Stomach smooth muscle (tissue), 2 donors: ENCODE results near the gene IL33.

Experiments
- H3K27ac ChIP-seq: one replicate; pipeline ENCODE4 v1.7.0; 2013; ENCODE audit warnings: mild to moderate bottlenecking, low read length, inconsistent platforms
- H3K27me3 ChIP-seq, 2 donors: one replicate each; pipeline ENCODE4 v1.7.0; 2013; ENCODE audit warnings: low read length in 2 of 2; ENCODE audit not compliant: insufficient read depth in 2 of 2, control insufficient read depth in 1 of 2
- H3K36me3 ChIP-seq, 2 donors: one replicate each; pipeline ENCODE4 v1.7.0; 2013; ENCODE audit warnings: low read length in 2 of 2; ENCODE audit not compliant: control insufficient read depth in 2 of 2, insufficient read depth in 2 of 2
- H3K4me1 ChIP-seq: one replicate; pipeline ENCODE4 v1.7.0; 2013; ENCODE audit warnings: low read length; ENCODE audit not compliant: control insufficient read depth, insufficient read depth
- H3K4me3 ChIP-seq, 2 donors: one replicate each; pipeline ENCODE4 v1.7.0; 2013; ENCODE audit warnings: low read length in 2 of 2
- H3K9ac ChIP-seq, 2 donors: one replicate each; pipeline ENCODE4 v1.7.0; 2013; ENCODE audit warnings: low read length in 2 of 2, mild to moderate bottlenecking in 1 of 2
- H3K9me3 ChIP-seq, 2 donors: one replicate each; pipeline ENCODE4 v1.7.0; 2013; ENCODE audit warnings: low read length in 2 of 2; ENCODE audit not compliant: control insufficient read depth in 2 of 2
- donor health status: healthy.
- donor health status: Pancreatic carcinoma.

Gene IL33

GRCh38 chr9:6232336-6232945, 16.8 kb downstream of the IL33 start:
- no peak overlapping the region for H3K9ac ChIP-seq
- no peaks in the 10 kb centered on the region for H3K4me1 ChIP-seq
- no peak overlapping the region for H3K27ac ChIP-seq
- H3K27me3 ChIP-seq: no peaks in the 10 kb centered on the region
- no peaks in the 10 kb centered on the region for H3K36me3 ChIP-seq
- no peaks in the 10 kb centered on the region for H3K9me3 ChIP-seq
- H3K4me3 ChIP-seq: no peak overlapping the region

- H3K9me3 ChIP-seq: no peaks in the 10 kb centered on the region
- H3K9ac ChIP-seq: no peak overlapping the region
- no peak overlapping the region for H3K27ac ChIP-seq
- no peak overlapping the region for H3K4me3 ChIP-seq
- H3K4me1 ChIP-seq: no peaks in the 10 kb centered on the region
- H3K27me3 ChIP-seq: no peaks in the 10 kb centered on the region
- no peaks in the 10 kb centered on the region for H3K36me3 ChIP-seq
These were observed 18.4 kb downstream of the IL33 start for GRCh38 chr9:6234014-6234413.

DNA sequence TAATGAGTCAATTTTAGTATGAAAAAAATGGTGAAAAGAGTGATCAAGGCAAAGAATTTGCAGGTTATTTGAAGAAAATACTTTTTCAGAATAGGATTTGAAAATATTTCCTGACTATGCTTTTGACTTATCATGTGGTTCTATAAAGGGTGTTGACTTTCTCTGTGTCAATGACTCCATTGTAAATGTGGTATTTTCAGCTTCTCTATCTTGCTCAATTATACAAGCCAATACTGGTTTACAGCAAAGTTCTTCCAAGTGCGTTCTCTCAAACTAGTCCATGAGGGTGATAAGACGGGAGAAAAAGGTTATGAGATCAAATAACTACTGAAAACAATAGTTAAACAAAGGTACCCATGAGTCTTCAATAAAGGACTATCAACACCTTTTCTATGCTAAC, 21.7 kb downstream of the IL33 start:
- H3K36me3 ChIP-seq: peaks cover 0 to 3% of the 10 kb centered on the region in 2 donors

GRCh38 chr9:6239048-6239461, 23.4 kb downstream of the IL33 start:
- H3K27me3 ChIP-seq: no peaks in the 10 kb centered on the region
- no peaks in the 10 kb centered on the region for H3K4me1 ChIP-seq
- no peak overlapping the region for H3K9ac ChIP-seq
- peaks cover 0 to 8% of the 10 kb centered on the region in 2 donors for H3K36me3 ChIP-seq
- no peak overlapping the region for H3K27ac ChIP-seq
- no peak overlapping the region for H3K4me3 ChIP-seq
- H3K9me3 ChIP-seq: no peaks in the 10 kb centered on the region

More for the DNA sequence above, 21.7 kb downstream of the IL33 start:
- no peaks in the 10 kb centered on the region for H3K9me3 ChIP-seq
- no peak overlapping the region for H3K27ac ChIP-seq
- H3K4me3 ChIP-seq: no peak overlapping the region
- H3K9ac ChIP-seq: no peak overlapping the region
- H3K27me3 ChIP-seq: no peaks in the 10 kb centered on the region
- no peaks in the 10 kb centered on the region for H3K4me1 ChIP-seq

DNA sequence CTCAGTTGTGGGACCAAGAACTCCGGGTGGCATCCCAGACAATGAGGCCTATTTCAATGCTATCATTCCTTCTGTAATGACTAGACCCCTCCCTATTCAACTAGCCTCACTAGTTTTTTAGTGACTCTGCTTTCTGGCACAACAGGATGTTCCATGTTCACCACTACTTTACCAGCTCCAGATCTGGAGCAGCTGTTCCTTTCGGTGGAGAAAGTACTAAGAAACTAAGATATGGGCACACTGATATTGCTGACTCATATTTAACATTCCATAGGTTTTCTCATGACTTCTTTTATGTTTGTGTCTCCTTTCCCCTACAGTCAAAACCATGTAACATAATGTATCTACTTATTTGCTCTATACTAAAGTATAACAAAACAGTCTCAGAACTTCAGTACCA, 24.1 kb downstream of the IL33 start:
- Histone ChIP-seq H3K27me3 (no peaks in the 10 kb centered on the region), H3K27ac (no peak overlapping the region), H3K9ac (no peak overlapping the region), H3K4me3 (no peak overlapping the region), H3K4me1 (no peaks in the 10 kb centered on the region), H3K9me3 (no peaks in the 10 kb centered on the region), H3K36me3 (peaks cover 0 to 8% of the 10 kb centered on the region in 2 donors)

GRCh38 chr9:6243746-6244145, 28.1 kb downstream of the IL33 start:
- H3K4me3 ChIP-seq: no peak overlapping the region
- H3K4me1 ChIP-seq: no peaks in the 10 kb centered on the region

DNA sequence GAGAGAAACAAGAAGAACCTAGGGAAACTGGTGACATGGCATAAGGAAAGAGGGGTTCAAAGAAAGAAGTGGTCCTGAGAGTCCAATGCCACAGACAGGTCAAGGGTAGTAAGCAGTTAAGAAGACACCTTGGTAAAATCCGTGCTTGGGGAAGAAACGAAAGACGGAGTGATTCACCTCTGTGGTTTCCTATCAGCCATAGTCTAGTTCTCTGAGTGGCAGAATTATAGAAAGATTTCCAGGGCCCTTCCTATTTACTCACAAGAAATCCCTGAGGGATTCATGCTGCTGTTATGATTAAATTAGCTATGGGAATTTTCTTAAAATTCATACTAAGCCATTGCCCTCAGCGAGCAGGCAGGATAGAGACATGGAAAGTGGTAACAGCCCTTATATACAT, 31.7 kb downstream of the IL33 start:
- no peak overlapping the region for H3K9ac ChIP-seq
- H3K9me3 ChIP-seq: no peaks in the 10 kb centered on the region
- H3K4me3 ChIP-seq: no peak overlapping the region
- H3K36me3 ChIP-seq: peaks cover 4 to 11% of the 10 kb centered on the region in 2 donors
- no peaks in the 10 kb centered on the region for H3K4me1 ChIP-seq
- no peaks in the 10 kb centered on the region for H3K27me3 ChIP-seq
- H3K27ac ChIP-seq: no peak overlapping the region

More at GRCh38 chr9:6243746-6244145, 28.1 kb downstream of the IL33 start:
- no peaks in the 10 kb centered on the region for H3K27me3 ChIP-seq
- peaks cover 0 to 8% of the 10 kb centered on the region in 2 donors for H3K36me3 ChIP-seq
- H3K9ac ChIP-seq: no peak overlapping the region
- H3K27ac ChIP-seq: no peak overlapping the region
- no peaks in the 10 kb centered on the region for H3K9me3 ChIP-seq

- H3K9ac ChIP-seq: no peak overlapping the region
- no peaks in the 10 kb centered on the region for H3K27me3 ChIP-seq
- peaks cover 0 to 4% of the 10 kb centered on the region in 2 donors for H3K36me3 ChIP-seq
- H3K4me1 ChIP-seq: no peaks in the 10 kb centered on the region
- H3K9me3 ChIP-seq: peaks cover 0 to 5% of the 10 kb centered on the region in 2 donors
- no peak overlapping the region for H3K4me3 ChIP-seq
- H3K27ac ChIP-seq: no peak overlapping the region
These were observed 53.3 kb downstream of the IL33 start for GRCh38 chr9:6268826-6269397.

DNA sequence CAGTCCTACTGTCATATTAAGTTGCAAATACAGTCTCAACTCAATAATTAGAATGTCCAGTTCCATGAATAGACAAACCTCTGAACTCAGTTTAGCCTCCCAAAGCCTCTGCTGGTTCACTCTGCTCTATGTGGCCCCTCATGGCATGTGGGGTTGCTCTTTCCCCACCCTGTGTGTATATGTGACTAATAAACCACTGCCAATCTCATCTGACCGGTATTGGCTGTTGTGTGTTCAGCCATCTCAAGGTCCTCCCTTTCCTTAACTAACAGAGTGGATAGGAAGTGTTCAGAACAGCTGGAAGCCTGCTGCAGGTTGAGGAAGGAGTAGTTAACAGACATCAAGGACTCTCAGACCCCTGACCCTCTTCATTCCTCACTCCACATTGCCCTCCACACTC, 55.3 kb downstream of the IL33 start:
- Histone ChIP-seq H3K36me3 (no peaks in the 10 kb centered on the region), H3K4me1 (no peaks in the 10 kb centered on the region), H3K9ac (no peak overlapping the region), H3K9me3 (no peaks in the 10 kb centered on the region), H3K27me3 (no peaks in the 10 kb centered on the region), H3K4me3 (no peak overlapping the region), H3K27ac (no peak overlapping the region)

DNA sequence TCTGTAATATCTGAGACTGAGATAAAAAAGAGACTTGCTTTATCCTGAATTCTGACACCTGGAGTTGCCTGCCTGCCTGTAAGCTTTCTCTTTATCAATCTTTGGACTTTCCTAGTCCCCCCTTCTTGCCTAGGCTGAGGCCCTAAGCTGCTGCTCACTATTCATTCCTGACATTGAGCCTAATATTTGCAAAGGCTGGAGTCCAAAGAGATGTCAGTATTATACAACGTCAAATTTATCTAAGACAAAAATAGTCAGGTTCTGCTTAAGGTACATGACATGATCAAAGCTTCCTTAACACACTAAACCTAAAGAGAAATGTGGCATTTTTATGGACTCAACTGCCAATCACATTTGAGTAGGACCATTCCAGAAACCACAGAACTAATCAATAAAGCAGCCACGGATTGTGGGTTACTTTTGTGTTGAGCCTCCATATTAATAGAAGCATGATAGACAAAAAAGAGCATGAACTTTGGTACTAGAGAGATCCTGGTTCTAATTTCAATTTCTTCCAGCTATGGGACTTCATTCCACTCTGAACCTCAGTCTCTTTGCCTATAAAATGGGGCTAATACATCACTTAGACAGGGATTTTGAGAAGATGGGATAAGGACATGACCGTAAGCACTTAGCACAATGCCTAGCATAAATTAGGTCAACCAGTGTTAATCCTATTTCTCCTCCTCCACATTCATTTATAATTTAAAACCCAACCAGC, 56.1 kb downstream of the IL33 start:
- Histone ChIP-seq H3K4me3 (no peak overlapping the region), H3K27ac (no peak overlapping the region), H3K4me1 (no peaks in the 10 kb centered on the region), H3K36me3 (no peaks in the 10 kb centered on the region), H3K9me3 (no peaks in the 10 kb centered on the region), H3K27me3 (no peaks in the 10 kb centered on the region), H3K9ac (no peak overlapping the region)

DNA sequence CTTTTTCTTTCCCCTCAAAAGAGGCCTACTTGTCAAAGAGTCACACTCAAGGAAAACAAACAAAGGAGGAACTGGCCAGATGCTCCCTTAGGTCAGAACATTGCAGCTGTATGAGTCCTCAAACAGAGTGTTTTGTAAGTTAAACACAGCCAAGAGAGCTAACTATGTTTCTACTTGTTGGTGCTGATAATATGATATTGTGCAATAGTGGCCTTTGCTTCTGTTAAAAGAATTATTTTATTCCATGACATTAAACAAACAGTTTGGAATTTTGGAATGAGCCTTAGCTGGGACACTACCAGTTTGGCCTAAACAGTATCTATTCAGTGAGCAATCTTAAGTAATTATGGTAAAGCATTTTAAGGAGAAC, 56.6 kb downstream of the IL33 start:
- Histone ChIP-seq H3K27me3 (no peaks in the 10 kb centered on the region), H3K9ac (no peak overlapping the region), H3K4me3 (no peak overlapping the region), H3K27ac (no peak overlapping the region), H3K9me3 (no peaks in the 10 kb centered on the region), H3K4me1 (no peaks in the 10 kb centered on the region), H3K36me3 (no peaks in the 10 kb centered on the region)
